GM15510 (cell line): ENCODE results near the gene HACE1.

ENCODE experiments used
- POLR2A ChIP-seq: IDR thresholded peaks from 3 replicates; pipeline ENCODE4 v1.6.1; 2011; ENCODE audit warnings: borderline replicate concordance; ENCODE audit not compliant: insufficient read length; ENCODE audit errors: extremely low read depth

The HACE1 gene

GRCh38 chr6:104705916-104706442, 153.7 kb downstream of the HACE1 start:
- TF ChIP-seq POLR2A = no peak

GRCh38 chr6:104705095-104705707, 154.5 kb downstream of the HACE1 start:
- TF ChIP-seq POLR2A = no peak

DNA sequence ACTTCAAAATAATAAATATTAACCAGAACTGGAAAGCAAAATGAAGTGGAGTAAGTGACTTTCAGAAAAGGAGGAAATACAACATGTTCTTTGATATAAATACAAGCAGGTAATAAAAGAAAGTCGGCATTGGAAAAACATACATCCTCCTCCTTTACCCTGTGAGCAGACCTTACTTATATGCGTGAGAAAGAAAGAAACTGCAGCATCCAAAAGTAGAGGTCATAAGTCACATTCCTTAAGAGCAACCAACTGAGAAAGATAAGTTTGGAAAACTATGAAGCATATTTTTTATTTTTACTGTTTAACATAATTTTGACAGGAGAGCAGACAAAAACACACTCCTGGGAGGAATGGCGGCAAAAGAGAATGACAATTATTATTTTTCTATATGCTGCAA, 155.5 kb downstream of the HACE1 start:
- no peak for TF ChIP-seq POLR2A

DNA sequence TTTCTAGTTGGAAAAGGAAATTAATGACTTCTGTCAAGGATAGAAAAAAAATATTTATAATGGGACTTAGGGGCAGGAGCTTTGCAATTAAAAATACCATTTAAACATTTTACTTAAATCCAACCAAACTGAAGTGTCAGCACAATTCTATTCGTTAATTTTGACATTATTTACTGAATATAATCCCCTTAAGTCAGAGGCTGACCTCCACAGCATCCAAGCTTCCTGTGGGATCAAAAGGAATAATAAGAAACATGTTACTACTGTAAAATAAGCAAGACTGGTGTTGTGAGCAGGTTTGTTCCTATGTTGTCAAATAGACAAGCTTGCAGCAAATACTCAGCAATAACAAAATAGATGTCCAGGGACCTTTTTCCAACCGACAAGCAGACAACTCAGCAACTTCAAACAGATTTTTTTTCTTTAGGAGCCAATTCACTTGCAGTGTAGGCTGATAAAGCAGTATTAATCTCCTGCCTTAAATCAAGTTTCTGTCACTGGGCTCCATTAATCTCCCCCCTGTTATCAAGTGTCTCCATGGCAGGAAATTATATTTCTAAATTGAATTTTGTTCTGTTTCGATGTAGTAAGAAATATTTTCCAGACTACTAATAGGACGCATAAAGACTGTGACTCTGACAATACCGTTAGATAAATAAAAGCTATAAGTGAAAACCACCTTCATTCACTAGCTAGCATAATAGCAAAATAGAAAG, 157.4 kb downstream of the HACE1 start:
- no peak for TF ChIP-seq POLR2A

DNA sequence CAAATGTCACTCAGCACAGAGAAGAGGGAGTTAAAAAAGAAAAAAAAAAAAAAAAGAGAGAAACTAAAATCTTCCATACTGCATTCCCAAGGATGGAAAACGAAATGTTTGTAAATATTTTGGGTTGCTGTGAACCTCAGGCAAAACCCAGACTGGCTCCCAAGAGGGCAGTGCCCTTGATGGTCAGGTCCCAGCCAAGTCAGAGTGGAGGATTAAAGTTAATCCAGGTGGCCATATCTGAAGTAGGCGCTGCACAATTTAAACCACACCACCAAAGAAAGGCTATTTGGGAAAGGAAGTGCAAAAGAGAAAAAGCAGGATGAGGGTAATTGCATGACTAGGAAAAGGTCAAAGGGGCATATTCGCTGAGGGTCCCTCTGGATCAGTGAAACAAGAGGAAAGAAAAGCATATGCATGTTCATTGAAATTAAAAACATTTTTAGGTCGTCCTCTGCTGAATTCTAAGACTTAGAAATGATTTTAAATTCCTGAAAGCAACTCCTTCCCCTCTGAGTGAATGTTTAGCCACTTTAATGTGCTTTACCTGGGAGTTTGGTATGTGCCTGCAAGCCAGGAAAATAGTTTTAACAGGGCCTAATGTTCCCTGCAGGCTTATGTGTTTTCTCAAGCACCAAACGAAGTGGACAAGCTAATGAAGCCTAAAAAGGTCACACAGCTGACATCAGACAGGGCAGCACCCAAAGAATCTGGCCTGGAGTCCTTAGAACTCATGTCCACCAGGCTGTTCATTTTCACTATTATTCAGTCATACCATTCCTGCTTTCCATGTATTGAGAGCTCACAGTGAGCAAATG, 159.1 kb downstream of the HACE1 start:
- no peak for TF ChIP-seq POLR2A

GRCh38 chr6:104699593-104700329, 160.0 kb downstream of the HACE1 start:
- no peak for TF ChIP-seq POLR2A

DNA sequence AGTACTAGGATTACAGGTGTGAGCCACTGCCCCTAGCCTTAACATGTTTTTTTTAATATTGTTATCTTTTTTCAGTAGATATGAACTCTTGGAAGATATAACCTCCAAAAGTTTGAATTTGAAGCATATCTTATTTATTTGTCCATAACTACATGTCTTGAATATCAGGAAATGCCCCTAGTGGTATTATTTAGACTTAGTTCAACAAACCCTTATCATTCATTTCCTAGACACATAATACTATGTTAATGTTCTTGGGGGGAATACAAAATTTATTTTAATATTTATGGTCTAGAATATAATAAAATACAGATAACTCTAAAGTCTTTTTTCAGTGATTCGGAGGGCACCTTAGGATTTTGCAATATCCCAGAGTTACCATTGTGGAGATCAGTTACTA, 160.7 kb downstream of the HACE1 start:
- TF ChIP-seq POLR2A = no peak

DNA sequence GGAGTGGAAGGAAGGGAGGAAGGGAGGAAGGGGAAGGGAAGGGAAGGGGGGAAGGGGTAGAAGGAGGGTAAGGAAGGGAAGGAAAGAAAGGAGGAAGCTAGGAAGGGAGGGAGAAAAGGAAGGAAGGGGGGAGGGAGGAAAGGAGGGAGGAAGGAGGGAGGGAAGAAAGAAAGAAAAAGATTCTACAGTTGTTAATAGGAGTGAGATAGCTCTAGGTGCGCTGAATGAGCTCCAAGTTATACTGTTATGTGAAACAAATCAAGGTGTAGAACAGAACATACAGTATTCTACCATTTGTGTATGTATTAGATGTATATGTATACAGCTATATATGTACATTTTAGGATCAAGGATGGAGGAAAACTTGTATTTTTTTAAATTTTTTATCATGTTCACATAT, 167.7 kb downstream of the HACE1 start:
- no peak for TF ChIP-seq POLR2A

DNA sequence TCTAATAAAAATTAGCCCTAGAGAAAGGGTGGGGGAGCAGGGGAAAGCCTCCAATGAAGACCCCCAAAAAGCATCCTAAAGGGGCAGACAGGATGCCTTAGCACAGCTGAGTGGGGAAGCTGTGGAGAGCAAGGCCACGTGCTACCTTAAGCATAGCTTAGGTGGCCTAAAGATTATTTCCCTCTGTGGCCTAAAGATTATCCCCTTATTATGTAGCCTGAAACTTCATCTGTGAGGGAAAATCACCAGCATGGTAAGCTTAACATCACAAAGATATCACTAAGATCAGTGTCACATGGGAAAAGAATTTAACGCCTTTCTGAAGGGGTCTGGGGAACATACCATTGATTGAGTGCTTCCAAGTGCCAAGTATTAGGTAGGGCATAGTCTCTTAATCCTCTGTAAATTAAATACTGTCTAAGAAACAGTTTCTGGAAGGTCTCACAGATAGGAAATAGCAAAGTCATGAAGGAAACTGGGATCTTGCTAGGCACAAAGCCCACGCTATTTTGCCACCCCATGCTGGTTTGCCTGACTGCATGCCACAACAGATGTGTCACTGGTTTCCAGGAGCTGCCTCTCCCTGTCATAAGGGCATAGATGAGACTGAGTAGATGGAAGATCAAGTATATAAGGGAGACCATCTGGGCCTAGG, 170.0 kb downstream of the HACE1 start:
- no peak for TF ChIP-seq POLR2A

- no peak for TF ChIP-seq POLR2A
These were observed 171.3 kb downstream of the HACE1 start for GRCh38 chr6:104688283-104688969.

DNA sequence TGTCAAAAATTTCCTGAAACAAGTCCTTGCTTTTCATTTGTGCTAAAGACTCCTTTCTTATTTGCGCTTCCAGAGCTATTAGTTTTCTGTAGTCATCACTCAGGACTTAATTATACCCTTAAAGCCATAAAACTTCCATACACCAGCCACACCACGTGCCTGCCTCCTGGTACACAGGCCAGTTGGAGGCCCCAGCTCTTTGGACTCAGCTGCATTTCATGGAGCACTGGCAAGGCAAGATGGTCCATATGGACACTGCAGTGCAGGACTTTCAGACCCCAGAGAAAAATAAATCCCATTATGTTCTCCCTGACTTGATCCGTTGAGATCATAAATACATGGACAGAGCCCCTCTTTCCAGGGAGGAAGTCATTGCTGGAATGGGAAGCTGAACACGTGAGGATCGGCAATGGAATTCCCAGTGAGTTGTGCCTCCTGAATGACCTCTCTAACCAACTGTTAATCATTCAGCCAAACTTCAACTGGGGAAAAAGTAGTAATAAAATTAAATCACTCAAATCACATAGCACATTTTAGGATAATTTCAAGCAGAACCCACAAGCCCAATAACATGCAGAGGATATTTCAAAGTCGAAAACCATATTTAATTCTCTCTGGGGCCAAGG, 173.1 kb downstream of the HACE1 start:
- TF ChIP-seq POLR2A = no peak

GRCh38 chr6:104685871-104686549, 173.7 kb downstream of the HACE1 start:
- TF ChIP-seq POLR2A = no peak
